ENCODE data around the gene CPLX3. TPM values are rescaled to one million over a fixed set of nuclear protein-coding genes. Genes with fewer than 3 reads are reported as not detected.

Gene CPLX3
- polyA plus RNA-seq, 1 experiment: not detected

DNA sequence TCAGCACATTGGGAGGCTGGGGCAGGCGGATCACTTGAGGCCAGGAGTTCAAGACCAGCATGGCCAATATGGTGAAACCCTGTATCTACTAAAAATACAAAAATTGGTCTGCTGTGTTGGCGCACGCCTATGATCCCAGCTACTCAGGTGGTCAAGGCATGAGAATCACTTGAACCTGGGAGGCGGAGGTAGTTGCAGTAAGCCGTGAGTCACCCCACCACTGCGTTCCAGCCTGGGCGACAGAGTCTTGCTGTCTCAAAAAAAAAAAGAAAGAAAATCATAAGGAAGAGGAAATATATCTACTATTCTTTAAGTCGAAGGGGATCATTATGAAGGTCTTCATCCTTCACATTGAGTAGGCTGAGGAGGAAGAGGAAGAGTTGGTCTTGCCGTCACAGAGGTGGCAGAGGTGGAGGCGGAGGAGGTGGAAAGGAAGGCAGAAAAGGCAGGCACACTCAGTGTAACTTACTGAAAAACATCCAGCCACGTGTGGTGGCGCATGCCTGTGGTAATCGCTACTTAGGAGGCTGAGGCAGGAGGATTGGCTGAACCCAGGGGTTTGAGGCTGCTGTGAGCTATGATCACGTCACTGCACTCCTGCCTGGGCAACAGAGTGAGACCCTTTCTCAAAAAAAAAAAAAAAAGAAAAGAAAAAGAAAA lies 30.3 kb upstream of the CPLX3 start:
- Histone ChIP-seq H3K27me3 (ENCODE audit: control insufficient read depth, insufficient read depth, low read length) (no peaks in the 10 kb centered on the region), H3K9me3 (ENCODE audit: control insufficient read depth, insufficient read depth, low read length) (no peaks in the 10 kb centered on the region), H3K27ac (ENCODE audit: low read depth, low read length) (no peak overlapping the region), H3K4me3 (ENCODE audit: low read depth, low read length) (no peak overlapping the region)
- POLR2A ChIA-PET: no interaction called here
- TF ChIP-seq, protein P1, sequence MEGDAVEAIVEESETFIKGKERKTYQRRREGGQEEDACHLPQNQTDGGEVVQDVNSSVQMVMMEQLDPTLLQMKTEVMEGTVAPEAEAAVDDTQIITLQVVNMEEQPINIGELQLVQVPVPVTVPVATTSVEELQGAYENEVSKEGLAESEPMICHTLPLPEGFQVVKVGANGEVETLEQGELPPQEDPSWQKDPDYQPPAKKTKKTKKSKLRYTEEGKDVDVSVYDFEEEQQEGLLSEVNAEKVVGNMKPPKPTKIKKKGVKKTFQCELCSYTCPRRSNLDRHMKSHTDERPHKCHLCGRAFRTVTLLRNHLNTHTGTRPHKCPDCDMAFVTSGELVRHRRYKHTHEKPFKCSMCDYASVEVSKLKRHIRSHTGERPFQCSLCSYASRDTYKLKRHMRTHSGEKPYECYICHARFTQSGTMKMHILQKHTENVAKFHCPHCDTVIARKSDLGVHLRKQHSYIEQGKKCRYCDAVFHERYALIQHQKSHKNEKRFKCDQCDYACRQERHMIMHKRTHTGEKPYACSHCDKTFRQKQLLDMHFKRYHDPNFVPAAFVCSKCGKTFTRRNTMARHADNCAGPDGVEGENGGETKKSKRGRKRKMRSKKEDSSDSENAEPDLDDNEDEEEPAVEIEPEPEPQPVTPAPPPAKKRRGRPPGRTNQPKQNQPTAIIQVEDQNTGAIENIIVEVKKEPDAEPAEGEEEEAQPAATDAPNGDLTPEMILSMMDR (IDR thresholded peaks at IDR 0.05; ENCODE audit: low read depth, low read length): no peak
- DNase-seq (ENCODE audit: low read depth, low spot score): no peak
- CTCF ChIA-PET: interaction anchor here (0.7 to 2.3 kb wide), 2 partner anchors 8 to 9 kb away, joined by 3 to 8 read pairs; no protein-coding TSS in a partner anchor

DNA sequence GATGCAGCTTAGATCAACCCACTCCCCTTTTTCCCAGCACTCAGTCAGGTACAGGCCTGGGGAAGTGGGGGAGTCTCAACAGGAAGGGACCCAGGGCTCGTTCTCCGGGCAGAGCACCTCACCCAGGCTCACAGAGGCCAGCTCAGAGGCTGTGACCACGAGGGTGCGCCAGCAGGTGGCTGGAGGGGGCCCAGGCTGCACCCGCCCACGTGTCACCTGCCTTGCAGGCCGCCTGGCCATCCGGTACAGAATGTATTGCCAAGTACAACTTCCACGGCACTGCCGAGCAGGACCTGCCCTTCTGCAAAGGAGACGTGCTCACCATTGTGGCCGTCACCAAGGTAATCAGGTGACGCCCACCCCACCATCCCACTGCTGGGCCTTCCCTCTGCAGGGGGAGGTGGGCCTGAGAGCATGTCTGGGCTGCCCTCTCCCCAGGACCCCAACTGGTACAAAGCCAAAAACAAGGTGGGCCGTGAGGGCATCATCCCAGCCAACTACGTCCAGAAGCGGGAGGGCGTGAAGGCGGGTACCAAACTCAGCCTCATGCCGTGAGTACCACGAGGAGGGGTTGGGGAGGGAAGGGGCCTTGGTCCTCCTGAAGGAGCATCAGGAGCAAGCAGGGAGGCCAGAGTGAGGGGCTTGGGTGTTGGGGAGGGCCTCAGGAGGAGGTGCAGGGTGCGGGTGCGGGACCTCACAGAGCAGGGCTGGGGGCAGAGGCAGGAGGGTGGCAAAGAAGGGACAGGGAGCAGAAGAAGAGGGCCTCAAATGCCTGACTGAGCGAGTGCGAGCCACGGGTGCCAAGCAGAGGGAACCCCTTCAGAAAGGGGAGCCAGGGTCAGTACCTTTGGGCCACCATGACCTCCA lies 27.8 kb upstream of the CPLX3 start:
- Histone ChIP-seq H3K4me3 (ENCODE audit: low read depth, low read length) (no peak overlapping the region), H3K27ac (ENCODE audit: low read depth, low read length) (no peak overlapping the region), H3K9me3 (ENCODE audit: control insufficient read depth, insufficient read depth, low read length) (no peaks in the 10 kb centered on the region; the same call in 1 of the 2 replicates), H3K27me3 (ENCODE audit: control insufficient read depth, insufficient read depth, low read length) (no peaks in the 10 kb centered on the region)
- TF ChIP-seq, protein P1 (IDR thresholded peaks at IDR 0.05; ENCODE audit: low read depth, low read length): no peak
- POLR2A ChIA-PET: no interaction called here
- no peak for DNase-seq (ENCODE audit: low read depth, low spot score)
- CTCF ChIA-PET: interaction anchor here (0.7 to 1.5 kb wide), 6 partner anchors 9 to 133 kb away, joined by 3 to 14 read pairs (median 4); no protein-coding TSS in a partner anchor

DNA sequence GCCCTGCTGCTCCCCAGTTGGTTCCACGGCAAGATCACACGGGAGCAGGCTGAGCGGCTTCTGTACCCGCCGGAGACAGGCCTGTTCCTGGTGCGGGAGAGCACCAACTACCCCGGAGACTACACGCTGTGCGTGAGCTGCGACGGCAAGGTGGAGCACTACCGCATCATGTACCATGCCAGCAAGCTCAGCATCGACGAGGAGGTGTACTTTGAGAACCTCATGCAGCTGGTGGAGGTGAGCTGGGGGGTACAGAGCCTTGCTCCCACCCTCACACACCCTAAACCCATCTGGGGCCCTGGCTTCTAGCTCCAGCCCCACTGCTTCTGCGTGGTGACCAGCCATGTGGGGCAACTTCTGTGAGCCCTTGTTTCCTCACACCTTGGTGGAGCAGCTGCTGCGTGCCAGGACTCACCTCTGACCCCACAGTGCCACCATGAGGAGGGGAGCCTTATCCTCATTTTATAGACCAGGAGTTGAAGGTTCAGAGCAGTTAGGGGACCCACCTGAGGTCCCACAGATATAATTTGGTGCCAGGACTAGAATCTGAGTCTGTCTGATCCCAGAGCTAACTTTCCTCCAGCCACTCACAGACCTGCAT lies 27.1 kb upstream of the CPLX3 start:
- H3K27ac ChIP-seq (ENCODE audit: low read depth, low read length): no peak overlapping the region

DNA sequence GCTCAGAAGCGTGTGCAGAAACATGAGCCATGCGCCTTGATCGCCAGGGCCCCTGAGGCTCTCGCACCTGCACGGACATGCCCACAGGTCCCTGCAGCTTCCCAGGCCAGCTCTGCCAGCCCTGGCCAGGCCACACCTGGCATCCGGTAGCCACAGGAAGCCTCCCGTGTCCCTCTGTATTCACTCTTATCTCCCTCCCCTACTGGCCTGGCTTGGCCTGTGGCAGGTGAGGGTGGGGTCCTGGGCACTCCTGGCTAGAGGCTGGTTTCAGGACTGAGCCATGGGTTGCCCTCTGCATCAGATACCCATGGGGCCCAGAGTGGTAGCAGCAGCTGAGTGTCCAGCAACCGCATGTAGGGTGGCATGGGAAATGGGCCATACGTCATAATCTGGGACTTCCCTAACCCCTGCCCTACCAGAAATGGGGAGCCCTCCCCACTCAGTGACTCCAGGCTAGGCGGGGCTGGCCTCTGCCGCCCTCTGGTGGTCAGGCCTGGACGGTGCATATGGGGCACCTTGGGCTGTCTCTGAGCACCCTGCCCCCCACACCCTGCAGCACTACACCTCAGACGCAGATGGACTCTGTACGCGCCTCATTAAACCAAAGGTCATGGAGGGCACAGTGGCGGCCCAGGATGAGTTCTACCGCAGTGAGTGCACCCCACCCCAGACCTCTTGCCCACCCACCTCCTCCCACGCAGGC lies 26.4 kb upstream of the CPLX3 start:
- TF ChIP-seq, protein P1 (IDR thresholded peaks at IDR 0.05; ENCODE audit: low read depth, low read length): peak; percentile 98
- Histone ChIP-seq H3K4me3 (ENCODE audit: low read depth, low read length) (no peak overlapping the region), H3K27ac (ENCODE audit: low read depth, low read length) (no peak overlapping the region), H3K9me3 (ENCODE audit: control insufficient read depth, insufficient read depth, low read length) (no peaks in the 10 kb centered on the region; the same call in 1 of the 2 replicates), H3K27me3 (ENCODE audit: control insufficient read depth, insufficient read depth, low read length) (no peaks in the 10 kb centered on the region)
- ChIA-PET POLR2A (interaction anchor here (0.7 kb wide), 1 partner anchor 16 kb away, joined by 3 read pairs; no protein-coding TSS in a partner anchor), CTCF (interaction anchor here (0.6 to 1.9 kb wide), 17 partner anchors 8 to 134 kb away, joined by 3 to 22 read pairs (median 5); no protein-coding TSS in a partner anchor)
- no peak for DNase-seq (ENCODE audit: low read depth, low spot score)

More for the DNA sequence above, 27.1 kb upstream of the CPLX3 start:
- DNase-seq (ENCODE audit: low read depth, low spot score): no peak
- no peak overlapping the region for H3K4me3 ChIP-seq (ENCODE audit: low read depth, low read length)
- H3K27me3 ChIP-seq (ENCODE audit: control insufficient read depth, insufficient read depth, low read length): no peaks in the 10 kb centered on the region
- POLR2A ChIA-PET: no interaction called here
- CTCF ChIA-PET: interaction anchor here (0.6 to 1.9 kb wide), 14 partner anchors 7 to 134 kb away, joined by 3 to 22 read pairs (median 5); no protein-coding TSS in a partner anchor
- TF ChIP-seq, protein P1 (IDR thresholded peaks at IDR 0.05; ENCODE audit: low read depth, low read length): no peak
- no peaks in the 10 kb centered on the region; the same call in 1 of the 2 replicates for H3K9me3 ChIP-seq (ENCODE audit: control insufficient read depth, insufficient read depth, low read length)

All from AG04450 (cell line).